ENCODE data around the gene UBE2S.
"Not testable (repeated sequence)": the region's sequence is repeated elsewhere in the genome, so short reads cannot be mapped to it uniquely, and the experiment has no call there.

The UBE2S gene

DNA sequence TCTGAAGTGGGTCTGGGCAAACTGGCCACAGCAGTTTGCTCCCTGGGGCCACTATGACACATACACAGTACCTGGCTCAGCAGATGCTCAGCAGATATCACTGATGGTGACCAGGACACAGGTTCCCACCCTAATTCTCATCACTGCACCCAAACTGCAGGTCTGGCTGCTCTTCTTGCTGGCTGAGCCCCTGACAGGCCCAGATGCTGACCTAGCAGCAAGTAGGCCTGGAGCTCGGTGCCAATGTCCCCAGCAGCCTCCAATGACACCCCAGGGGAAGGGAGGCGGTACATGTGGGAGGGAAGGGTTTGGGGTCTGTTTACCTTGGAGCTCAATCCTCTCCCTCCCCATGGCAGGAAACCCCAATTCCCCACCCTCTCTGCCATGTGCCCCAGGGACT lies 5.1 kb downstream of the UBE2S start:
- H3K4me3 ChIP-seq (ENCODE audit: low read length) = no peak overlapping the region
- no peak for DNase-seq (ENCODE audit: low read depth)
- TF ChIP-seq, protein P1, sequence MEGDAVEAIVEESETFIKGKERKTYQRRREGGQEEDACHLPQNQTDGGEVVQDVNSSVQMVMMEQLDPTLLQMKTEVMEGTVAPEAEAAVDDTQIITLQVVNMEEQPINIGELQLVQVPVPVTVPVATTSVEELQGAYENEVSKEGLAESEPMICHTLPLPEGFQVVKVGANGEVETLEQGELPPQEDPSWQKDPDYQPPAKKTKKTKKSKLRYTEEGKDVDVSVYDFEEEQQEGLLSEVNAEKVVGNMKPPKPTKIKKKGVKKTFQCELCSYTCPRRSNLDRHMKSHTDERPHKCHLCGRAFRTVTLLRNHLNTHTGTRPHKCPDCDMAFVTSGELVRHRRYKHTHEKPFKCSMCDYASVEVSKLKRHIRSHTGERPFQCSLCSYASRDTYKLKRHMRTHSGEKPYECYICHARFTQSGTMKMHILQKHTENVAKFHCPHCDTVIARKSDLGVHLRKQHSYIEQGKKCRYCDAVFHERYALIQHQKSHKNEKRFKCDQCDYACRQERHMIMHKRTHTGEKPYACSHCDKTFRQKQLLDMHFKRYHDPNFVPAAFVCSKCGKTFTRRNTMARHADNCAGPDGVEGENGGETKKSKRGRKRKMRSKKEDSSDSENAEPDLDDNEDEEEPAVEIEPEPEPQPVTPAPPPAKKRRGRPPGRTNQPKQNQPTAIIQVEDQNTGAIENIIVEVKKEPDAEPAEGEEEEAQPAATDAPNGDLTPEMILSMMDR (conservative IDR thresholded peaks at IDR 0.05; ENCODE audit: low read depth, low read length) = no peak

GRCh38 chr19:55401390-55401789 lies 6.2 kb downstream of the UBE2S start:
- H3K4me3 ChIP-seq (ENCODE audit: low read length); DNase-seq (ENCODE audit: low read depth): not testable (repeated sequence)

DNA sequence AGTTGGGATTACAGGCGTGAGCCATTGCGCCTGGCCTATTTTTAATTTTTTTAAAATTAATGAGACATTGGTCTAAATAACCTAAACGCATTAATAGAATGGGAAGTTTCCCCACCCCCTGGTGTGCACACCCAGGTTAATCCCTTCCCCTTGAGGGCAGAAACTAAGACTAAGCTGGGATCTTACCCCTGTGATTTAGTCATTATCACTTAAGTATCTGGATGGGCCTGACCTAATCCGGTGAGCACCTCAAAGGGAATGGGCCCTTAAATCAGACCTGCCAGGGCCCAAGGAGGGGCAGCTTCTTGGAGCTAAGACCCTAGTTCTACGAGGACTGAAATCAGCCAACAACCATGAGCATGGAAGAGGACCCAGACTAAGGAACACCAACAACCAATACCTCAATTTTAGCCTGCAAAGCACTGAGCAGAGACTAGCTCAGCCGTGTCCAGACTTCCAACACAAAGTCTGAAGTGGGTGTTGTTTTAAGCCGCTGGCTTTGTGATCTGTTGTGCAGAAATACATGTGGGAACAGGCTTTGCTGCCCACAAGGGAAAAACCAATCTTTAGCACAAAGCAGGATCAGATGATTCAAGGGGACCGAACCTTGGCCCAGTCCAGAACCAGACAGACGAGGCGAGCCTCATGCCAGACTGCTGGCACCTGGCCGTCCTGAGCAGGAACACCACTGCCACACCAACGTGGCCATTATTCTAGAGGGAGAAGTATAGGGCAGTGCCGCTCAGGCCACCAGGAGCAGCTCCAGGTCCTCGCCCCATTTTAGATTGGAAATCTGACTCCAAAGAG lies 7.1 kb downstream of the UBE2S start:
- no peak overlapping the region for H3K4me3 ChIP-seq (ENCODE audit: low read length)
- no peak for DNase-seq (ENCODE audit: low read depth)
- TF ChIP-seq, protein P1 (conservative IDR thresholded peaks at IDR 0.05; ENCODE audit: low read depth, low read length) = no peak

GRCh38 chr19:55398200-55398925 lies 9.2 kb downstream of the UBE2S start:
- no peak overlapping the region for H3K4me3 ChIP-seq (ENCODE audit: low read length)
- TF ChIP-seq, protein P1 (conservative IDR thresholded peaks at IDR 0.05; ENCODE audit: low read depth, low read length) = no peak
- no peak for DNase-seq (ENCODE audit: low read depth)

GRCh38 chr19:55392820-55393761 lies 14.5 kb downstream of the UBE2S start:
- no peak for DNase-seq (ENCODE audit: low read depth)
- TF ChIP-seq, protein P1 (conservative IDR thresholded peaks at IDR 0.05; ENCODE audit: low read depth, low read length) = no peak
- H3K4me3 ChIP-seq (ENCODE audit: low read length) = no peak overlapping the region

DNA sequence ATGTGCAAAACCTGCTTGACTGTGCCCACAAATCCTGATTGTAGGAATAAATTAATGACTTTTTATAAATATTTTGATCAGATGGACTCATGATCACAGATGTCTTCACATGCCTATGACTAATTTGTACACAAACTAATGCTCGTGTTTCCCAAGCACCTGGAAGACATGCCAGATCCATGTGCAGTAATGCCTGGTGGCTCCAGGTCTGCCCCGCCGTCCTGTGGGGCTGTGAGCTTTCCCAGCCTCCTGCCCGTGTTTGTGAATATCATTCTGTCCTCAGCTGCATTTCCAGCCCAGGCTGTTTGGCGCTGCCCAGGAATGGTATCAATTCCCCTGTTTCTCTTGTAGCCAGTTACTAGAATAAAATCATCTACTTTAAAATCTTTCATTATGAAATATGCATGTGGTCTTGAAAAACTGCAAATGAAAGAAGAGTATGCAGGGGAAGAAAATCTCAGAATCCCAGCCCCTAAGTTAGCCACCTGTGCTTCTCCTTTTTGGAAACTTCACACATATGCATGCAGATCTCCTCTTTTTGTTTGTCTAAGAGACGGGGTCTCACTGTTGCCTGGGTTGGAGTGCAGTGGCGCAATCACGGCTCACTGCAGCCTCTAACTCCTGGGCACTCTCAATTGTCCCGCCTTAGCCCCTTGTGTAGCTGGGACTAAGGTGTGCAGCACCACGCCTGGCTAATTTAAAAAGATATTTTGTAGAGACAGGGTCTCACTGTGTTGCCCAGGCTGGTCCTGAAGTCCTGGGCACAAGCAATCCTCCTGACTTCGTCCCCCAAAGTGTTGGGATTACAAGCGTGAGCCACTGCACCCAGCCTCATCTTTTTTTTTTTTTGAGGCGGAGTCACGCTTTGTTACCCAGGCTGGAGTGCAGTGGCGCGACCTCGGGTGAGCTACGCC lies 15.6 kb downstream of the UBE2S start:
- DNase-seq (ENCODE audit: low read depth) = no peak
- no peak overlapping the region for H3K4me3 ChIP-seq (ENCODE audit: low read length)
- TF ChIP-seq, protein P1 (conservative IDR thresholded peaks at IDR 0.05; ENCODE audit: low read depth, low read length) = no peak
